ENCODE measurements around the gene FAM184B. TPM values are rescaled to one million over a fixed set of nuclear protein-coding genes. Genes with fewer than 3 reads are reported as not detected.
A peak's percentile ranks its signal among the peaks of the same experiment; 100 is the strongest.

The FAM184B gene
- total RNA-seq, 1 donor = not detected

GRCh38 chr4:17646693-17647092, 134.7 kb downstream of the FAM184B start:
- no peak for DNase-seq (ENCODE audit: low read depth in 2 of 3, low spot score in 2 of 3)

GRCh38 chr4:17642398-17642783, 139.0 kb downstream of the FAM184B start:
- no peak for DNase-seq (ENCODE audit: low read depth in 2 of 3, low spot score in 2 of 3)

GRCh38 chr4:17639136-17639535, 142.3 kb downstream of the FAM184B start:
- DNase-seq (ENCODE audit: low read depth in 2 of 3, low spot score in 2 of 3) = no peak

GRCh38 chr4:17636696-17637622, 144.5 kb downstream of the FAM184B start:
- DNase-seq (ENCODE audit: low read depth in 2 of 3, low spot score in 2 of 3) = peak; percentile 47 to 81 (median 63)

- no peak for DNase-seq (ENCODE audit: low read depth in 2 of 3, low spot score in 2 of 3)
Observed at GRCh38 chr4:17636341-17636695, 145.1 kb downstream of the FAM184B start.

- no peak for DNase-seq (ENCODE audit: low read depth in 2 of 3, low spot score in 2 of 3)
Observed at GRCh38 chr4:17635056-17635455, 146.4 kb downstream of the FAM184B start.

GRCh38 chr4:17633600-17633999, 147.8 kb downstream of the FAM184B start:
- no peak for DNase-seq (ENCODE audit: low read depth in 2 of 3, low spot score in 2 of 3)

- no peak for DNase-seq (ENCODE audit: low read depth in 2 of 3, low spot score in 2 of 3)
Observed at GRCh38 chr4:17630228-17630627, 151.2 kb downstream of the FAM184B start.

- DNase-seq (ENCODE audit: low read depth in 2 of 3, low spot score in 2 of 3) = no peak
Observed at GRCh38 chr4:17624821-17625220, 156.6 kb downstream of the FAM184B start.

GRCh38 chr4:17623451-17624001, 157.9 kb downstream of the FAM184B start:
- no peak for DNase-seq (ENCODE audit: low read depth in 2 of 3, low spot score in 2 of 3)

- DNase-seq (ENCODE audit: low read depth in 2 of 3, low spot score in 2 of 3) = no peak
Observed at GRCh38 chr4:17619416-17620105, 161.9 kb downstream of the FAM184B start.

GRCh38 chr4:17618926-17619325, 162.5 kb downstream of the FAM184B start:
- DNase-seq (ENCODE audit: low read depth in 2 of 3, low spot score in 2 of 3) = peak in 1 of 3 donors; percentile 7

- no peak for DNase-seq (ENCODE audit: low read depth in 2 of 3, low spot score in 2 of 3)
Observed at GRCh38 chr4:17616283-17616682, 165.1 kb downstream of the FAM184B start.

GRCh38 chr4:17614416-17615299, 166.8 kb downstream of the FAM184B start, which contains the start of gene MED28:
MED28 (plus strand) TSS chr4:17614641; CDS start chr4:17614655, 14 bp downstream.
- peak; percentile 89 to 98 (median 94) for DNase-seq (ENCODE audit: low read depth in 2 of 3, low spot score in 2 of 3)

GRCh38 chr4:17613761-17614415, 167.5 kb downstream of the FAM184B start:
- DNase-seq (ENCODE audit: low read depth in 2 of 3, low spot score in 2 of 3) = no peak

GRCh38 chr4:17605236-17605635, 176.2 kb downstream of the FAM184B start:
- no peak for DNase-seq (ENCODE audit: low read depth in 2 of 3, low spot score in 2 of 3)

- no peak for DNase-seq (ENCODE audit: low read depth in 2 of 3, low spot score in 2 of 3)
Observed at GRCh38 chr4:17599826-17600225, 181.6 kb downstream of the FAM184B start.

- DNase-seq (ENCODE audit: low read depth in 2 of 3, low spot score in 2 of 3) = no peak
Observed at GRCh38 chr4:17597517-17597916, 183.9 kb downstream of the FAM184B start.

- no peak for DNase-seq (ENCODE audit: low read depth in 2 of 3, low spot score in 2 of 3)
Observed at GRCh38 chr4:17595471-17596005, 185.9 kb downstream of the FAM184B start.

- DNase-seq (ENCODE audit: low read depth in 2 of 3, low spot score in 2 of 3) = no peak
Observed at GRCh38 chr4:17589355-17589754, 192.1 kb downstream of the FAM184B start.

Data from hematopoietic multipotent progenitor cell (in vitro differentiated cells).